ENCODE results near the gene GSTM4. TPM values are rescaled to one million over a fixed set of nuclear protein-coding genes. Genes with fewer than 3 reads are reported as not detected.

Gene GSTM4
- total RNA-seq, 1 experiment from 2014 or later: 22.0 TPM

DNA sequence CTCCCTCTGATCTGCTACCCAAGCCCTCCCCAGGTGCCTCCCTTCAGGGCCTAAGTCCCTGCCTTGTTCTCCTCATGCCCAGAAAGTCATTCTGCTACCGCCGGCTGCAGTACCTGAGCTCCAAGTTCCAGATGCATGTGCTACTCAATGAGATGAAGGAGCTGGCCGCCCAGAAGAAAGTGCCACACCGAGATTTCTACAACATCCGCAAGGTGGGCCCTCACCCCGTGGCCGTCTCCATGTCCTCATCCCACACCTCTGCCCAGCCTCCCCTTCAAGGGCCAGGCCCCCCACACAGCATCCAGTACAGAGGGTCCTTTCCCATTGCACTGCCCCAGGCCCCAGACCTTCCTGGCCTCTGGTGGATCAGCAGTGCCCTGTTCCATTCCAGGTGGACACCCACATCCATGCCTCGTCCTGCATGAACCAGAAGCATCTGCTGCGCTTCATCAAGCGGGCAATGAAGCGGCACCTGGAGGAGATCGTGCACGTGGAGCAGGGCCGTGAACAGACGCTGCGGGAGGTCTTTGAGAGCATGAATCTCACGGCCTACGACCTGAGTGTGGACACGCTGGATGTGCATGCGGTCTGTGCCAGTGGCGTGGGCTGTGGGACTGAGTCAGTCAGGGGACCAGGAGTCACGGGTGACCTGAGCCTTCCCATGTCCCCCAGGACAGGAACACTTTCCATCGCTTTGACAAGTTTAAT lies 28.1 kb upstream of the GSTM4 start:
- Histone ChIP-seq H3K4me3 (ENCODE audit: low read depth in 2 of 2, low read length in 2 of 2) (no peak overlapping the region), H3K4me1 (ENCODE audit: control insufficient read depth, insufficient read depth, low read length) (no peaks in the 10 kb centered on the region), H3K27me3 (ENCODE audit: control insufficient read depth, insufficient read depth, low read length) (no peaks in the 10 kb centered on the region), H3K27ac (ENCODE audit: low read length) (no peak overlapping the region), H3K9me3 (ENCODE audit: control insufficient read depth, insufficient read depth, low read depth, low read length) (no peaks in the 10 kb centered on the region), H3K36me3 (ENCODE audit: control insufficient read depth, insufficient read depth, low read length) (no peaks in the 10 kb centered on the region)
- TF ChIP-seq, protein P1, sequence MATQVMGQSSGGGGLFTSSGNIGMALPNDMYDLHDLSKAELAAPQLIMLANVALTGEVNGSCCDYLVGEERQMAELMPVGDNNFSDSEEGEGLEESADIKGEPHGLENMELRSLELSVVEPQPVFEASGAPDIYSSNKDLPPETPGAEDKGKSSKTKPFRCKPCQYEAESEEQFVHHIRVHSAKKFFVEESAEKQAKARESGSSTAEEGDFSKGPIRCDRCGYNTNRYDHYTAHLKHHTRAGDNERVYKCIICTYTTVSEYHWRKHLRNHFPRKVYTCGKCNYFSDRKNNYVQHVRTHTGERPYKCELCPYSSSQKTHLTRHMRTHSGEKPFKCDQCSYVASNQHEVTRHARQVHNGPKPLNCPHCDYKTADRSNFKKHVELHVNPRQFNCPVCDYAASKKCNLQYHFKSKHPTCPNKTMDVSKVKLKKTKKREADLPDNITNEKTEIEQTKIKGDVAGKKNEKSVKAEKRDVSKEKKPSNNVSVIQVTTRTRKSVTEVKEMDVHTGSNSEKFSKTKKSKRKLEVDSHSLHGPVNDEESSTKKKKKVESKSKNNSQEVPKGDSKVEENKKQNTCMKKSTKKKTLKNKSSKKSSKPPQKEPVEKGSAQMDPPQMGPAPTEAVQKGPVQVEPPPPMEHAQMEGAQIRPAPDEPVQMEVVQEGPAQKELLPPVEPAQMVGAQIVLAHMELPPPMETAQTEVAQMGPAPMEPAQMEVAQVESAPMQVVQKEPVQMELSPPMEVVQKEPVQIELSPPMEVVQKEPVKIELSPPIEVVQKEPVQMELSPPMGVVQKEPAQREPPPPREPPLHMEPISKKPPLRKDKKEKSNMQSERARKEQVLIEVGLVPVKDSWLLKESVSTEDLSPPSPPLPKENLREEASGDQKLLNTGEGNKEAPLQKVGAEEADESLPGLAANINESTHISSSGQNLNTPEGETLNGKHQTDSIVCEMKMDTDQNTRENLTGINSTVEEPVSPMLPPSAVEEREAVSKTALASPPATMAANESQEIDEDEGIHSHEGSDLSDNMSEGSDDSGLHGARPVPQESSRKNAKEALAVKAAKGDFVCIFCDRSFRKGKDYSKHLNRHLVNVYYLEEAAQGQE (IDR thresholded peaks at IDR 0.05; ENCODE audit: insufficient read depth in 1 of 2, low read depth in 2 of 2, low read length in 1 of 2): no peak
- TF ChIP-seq POLR2AphosphoS5 (IDR thresholded peaks at IDR 0.05; ENCODE audit: low read depth, low read length): no peak
- TF ChIP-seq SIN3A (IDR thresholded peaks at IDR 0.05; ENCODE audit: borderline replicate concordance, insufficient read depth, low read depth, low read length): no peak
- no peak for TF ChIP-seq TCF7L2 (IDR thresholded peaks at IDR 0.05; ENCODE audit: low read depth, low read length)
- no peak for TF ChIP-seq CTCF (IDR thresholded peaks at IDR 0.05)
- intact Hi-C loops (cut with micrococcal nuclease; ENCODE audit: unreplicated experiment): no loop called here
- no peak for ATAC-seq
- ChIA-PET POLR2A (no interaction called here), CTCF (no interaction called here)
- in situ Hi-C loops (cut with HindIII; ENCODE audit: low pct_unique_long_range_greater_than_20kb, low sequenced_read_pairs): no loop called here
- no peak for DNase-seq (ENCODE audit: low read depth, low spot score)
- no TSS peak for BruUV-seq (replicated peaks)

- TF ChIP-seq TCF7L2 (IDR thresholded peaks at IDR 0.05; ENCODE audit: low read depth, low read length) (no peak), POLR2AphosphoS5 (IDR thresholded peaks at IDR 0.05; ENCODE audit: low read depth, low read length) (no peak), CTCF (IDR thresholded peaks at IDR 0.05) (no peak), SIN3A (IDR thresholded peaks at IDR 0.05; ENCODE audit: borderline replicate concordance, insufficient read depth, low read depth, low read length) (no peak)
- TF ChIP-seq, protein P1 (IDR thresholded peaks at IDR 0.05; ENCODE audit: insufficient read depth in 1 of 2, low read depth in 2 of 2, low read length in 1 of 2): no peak
- intact Hi-C loops (cut with micrococcal nuclease; ENCODE audit: unreplicated experiment) (no loop called here), in situ Hi-C loops (cut with HindIII; ENCODE audit: low pct_unique_long_range_greater_than_20kb, low sequenced_read_pairs) (no loop called here)
- Histone ChIP-seq H3K4me1 (ENCODE audit: control insufficient read depth, insufficient read depth, low read length) (no peaks in the 10 kb centered on the region), H3K36me3 (ENCODE audit: control insufficient read depth, insufficient read depth, low read length) (no peaks in the 10 kb centered on the region), H3K27ac (ENCODE audit: low read length) (no peak overlapping the region), H3K4me3 (ENCODE audit: low read depth in 2 of 2, low read length in 2 of 2) (no peak overlapping the region), H3K27me3 (ENCODE audit: control insufficient read depth, insufficient read depth, low read length) (no peaks in the 10 kb centered on the region), H3K9me3 (ENCODE audit: control insufficient read depth, insufficient read depth, low read depth, low read length) (no peaks in the 10 kb centered on the region)
- POLR2A ChIA-PET: no interaction called here
- CTCF ChIA-PET: no interaction called here
- DNase-seq (ENCODE audit: low read depth, low spot score) (no peak), ATAC-seq (no peak)
- BruUV-seq (replicated peaks): no TSS peak
These were observed 27.2 kb upstream of the GSTM4 start for GRCh38 chr1:109628540-109629321.

All from Panc1 (cell line).